HEK293 (cell line): ENCODE data around the gene TSACC.

ENCODE experiments used
- CTCF ChIA-PET: fragments of 350-600 bp; formaldehyde crosslinking; extraction: SDS; loops from one replicate; lab custom pipeline; 2021; ENCODE audit warnings: antibody characterized with exemption; lab: Yijun Ruan, JAX
- POLR2A ChIA-PET: fragments of 300-600 bp; formaldehyde crosslinking; extraction: SDS; loops from one replicate; lab custom pipeline; 2020; ENCODE audit warnings: antibody characterized with exemption, inconsistent platforms; lab: Yijun Ruan, JAX
- H3K27ac ChIP-seq: fragments of 200-500 bp; sonication (Bioruptor generic); 2 replicates; pipeline ENCODE4 v1.5.1; 2014; ENCODE audit warnings: low read depth, low read length, control low read depth, inconsistent platforms; ENCODE audit errors: extremely low read depth
- H3K36me3 ChIP-seq, 2 experiments: fragments of 200-500 bp in 1 of 2; sonication (Bioruptor generic) in 1 of 2; 1 replicate in 1 of 2; 2 replicates in 1 of 2; pipeline ENCODE4 v1.5.1; 2014 to 2017; ENCODE audit warnings: inconsistent platforms in 2 of 2, low read length in 2 of 2; ENCODE audit not compliant: control insufficient read depth in 2 of 2, insufficient read depth in 1 of 2
- H3K4me1 ChIP-seq: fragments of 200-500 bp; sonication (Bioruptor generic); 2 replicates; pipeline ENCODE4 v1.5.1; 2014; ENCODE audit warnings: mild to moderate bottlenecking, low read length, inconsistent platforms; ENCODE audit not compliant: control insufficient read depth, insufficient read depth
- H3K4me3 ChIP-seq: 2 replicates; pipeline ENCODE4 v1.5.1; 2011; ENCODE audit warnings: low read depth, mild to moderate bottlenecking, control low read depth, low read length, moderate library complexity
- H3K9me3 ChIP-seq: fragments of 200-500 bp; sonication (Bioruptor generic); 2 replicates; pipeline ENCODE4 v1.5.1; 2014; ENCODE audit warnings: low read depth, low read length, inconsistent platforms; ENCODE audit not compliant: control insufficient read depth, insufficient read depth
- SALL2 ChIP-seq: fragments of 450-650 bp; formaldehyde crosslinking; IDR thresholded peaks from 2 replicates; pipeline ENCODE4 v1.5.0; 2017; ENCODE audit warnings: missing biosample characterization, mild to moderate bottlenecking, missing genetic modification characterization, borderline replicate concordance
- SP2 ChIP-seq: fragments of 450-650 bp; formaldehyde crosslinking; IDR thresholded peaks from 2 replicates; pipeline ENCODE4 v1.5.1; 2016; ENCODE audit warnings: missing biosample characterization, missing genetic modification characterization
- ZFP41 ChIP-seq: fragments of 450-650 bp; formaldehyde crosslinking; IDR thresholded peaks from 2 replicates; pipeline ENCODE4 v1.5.1; 2016; ENCODE audit warnings: missing biosample characterization, missing genetic modification characterization, borderline replicate concordance
- ZFP69B ChIP-seq: fragments of 450-650 bp; formaldehyde crosslinking; IDR thresholded peaks from 2 replicates; pipeline ENCODE4 v1.5.1; 2016; ENCODE audit warnings: missing biosample characterization, missing genetic modification characterization
- ZNF223 ChIP-seq: fragments of 450-650 bp; formaldehyde crosslinking; IDR thresholded peaks from 2 replicates; pipeline ENCODE4 v1.5.1; 2016; ENCODE audit warnings: missing biosample characterization, missing genetic modification characterization
- ZNF239 ChIP-seq: fragments of 450-650 bp; formaldehyde crosslinking; IDR thresholded peaks from 2 replicates; pipeline ENCODE4 v1.5.1; 2016; ENCODE audit warnings: missing biosample characterization, missing genetic modification characterization
- ZNF248 ChIP-seq: fragments of 450-650 bp; formaldehyde crosslinking; IDR thresholded peaks from 2 replicates; pipeline ENCODE4 v1.5.1; 2017; ENCODE audit warnings: missing biosample characterization, missing genetic modification characterization
- ZNF274 ChIP-seq, 2 experiments: fragments of 200-500 bp in 1 of 2; fragments of 450-650 bp in 1 of 2; sonication (Bioruptor generic) in 1 of 2; formaldehyde crosslinking in 1 of 2; IDR thresholded peaks; 2 replicates each; pipeline versions ENCODE4 v1.5.1 to v1.6.1; 2014 to 2016; ENCODE audit warnings: borderline replicate concordance in 1 of 2, inconsistent platforms in 1 of 2, low read length in 1 of 2, missing biosample characterization in 1 of 2, missing genetic modification characterization in 1 of 2
- ZNF350 ChIP-seq: fragments of 450-650 bp; formaldehyde crosslinking; IDR thresholded peaks from 2 replicates; pipeline ENCODE4 v1.5.0; 2017; ENCODE audit warnings: missing biosample characterization, mild to moderate bottlenecking, missing genetic modification characterization
- ZNF394 ChIP-seq: fragments of 450-650 bp; formaldehyde crosslinking; IDR thresholded peaks from 2 replicates; pipeline ENCODE4 v1.5.1; 2016; ENCODE audit warnings: missing biosample characterization, missing genetic modification characterization, mild to moderate bottlenecking, moderate library complexity, borderline replicate concordance
- ZNF48 ChIP-seq: fragments of 450-650 bp; formaldehyde crosslinking; IDR thresholded peaks from 2 replicates; pipeline ENCODE4 v1.5.1; 2016; ENCODE audit warnings: missing biosample characterization, missing genetic modification characterization
- ZNF530 ChIP-seq: fragments of 450-650 bp; formaldehyde crosslinking; IDR thresholded peaks from 2 replicates; pipeline ENCODE4 v1.5.1; 2016; ENCODE audit warnings: low read depth, missing biosample characterization, missing genetic modification characterization
- ZNF544 ChIP-seq: fragments of 450-650 bp; formaldehyde crosslinking; IDR thresholded peaks from 2 replicates; pipeline ENCODE4 v1.5.0; 2017; ENCODE audit warnings: missing biosample characterization, missing genetic modification characterization
- ZNF555 ChIP-seq: fragments of 450-650 bp; formaldehyde crosslinking; conservative IDR thresholded peaks from 2 replicates; pipeline ENCODE4 v1.5.1; 2017; ENCODE audit warnings: missing biosample characterization, mild to moderate bottlenecking, missing genetic modification characterization, inconsistent platforms
- ZNF585B ChIP-seq: fragments of 450-650 bp; formaldehyde crosslinking; IDR thresholded peaks from 2 replicates; pipeline ENCODE4 v1.5.1; 2016; ENCODE audit warnings: missing biosample characterization, missing genetic modification characterization
- ZNF654 ChIP-seq: fragments of 450-650 bp; formaldehyde crosslinking; IDR thresholded peaks from 2 replicates; pipeline ENCODE4 v1.5.1; 2016; ENCODE audit warnings: low read depth, missing biosample characterization, missing genetic modification characterization
- ZNF660 ChIP-seq: fragments of 450-650 bp; IDR thresholded peaks from 2 replicates; pipeline ENCODE4 v1.5.1; 2018; ENCODE audit warnings: missing biosample characterization, mild to moderate bottlenecking, missing genetic modification characterization
- ZNF701 ChIP-seq: fragments of 450-650 bp; formaldehyde crosslinking; IDR thresholded peaks from 2 replicates; pipeline ENCODE4 v1.5.1; 2016; ENCODE audit warnings: missing biosample characterization, missing genetic modification characterization
- ZNF747 ChIP-seq: fragments of 450-650 bp; formaldehyde crosslinking; IDR thresholded peaks from 2 replicates; pipeline ENCODE4 v1.5.1; 2016; ENCODE audit warnings: missing biosample characterization, missing genetic modification characterization
- TF ChIP-seq, protein P1 (sequence below): fragments of 450-650 bp; formaldehyde crosslinking; IDR thresholded peaks from 2 replicates; pipeline ENCODE4 v1.5.1; 2017; ENCODE audit warnings: missing biosample characterization, mild to moderate bottlenecking, missing genetic modification characterization, moderate library complexity
- TF ChIP-seq, protein P2 (sequence below): fragments of 450-650 bp; formaldehyde crosslinking; IDR thresholded peaks from 2 replicates; pipeline ENCODE4 v1.5.1; 2016; ENCODE audit warnings: missing biosample characterization, missing genetic modification characterization, low read depth
- TF ChIP-seq, protein P3 (sequence below): fragments of 450-650 bp; formaldehyde crosslinking; IDR thresholded peaks from 2 replicates; pipeline ENCODE4 v1.5.1; 2016; ENCODE audit warnings: missing biosample characterization, missing genetic modification characterization

The TSACC gene

DNA sequence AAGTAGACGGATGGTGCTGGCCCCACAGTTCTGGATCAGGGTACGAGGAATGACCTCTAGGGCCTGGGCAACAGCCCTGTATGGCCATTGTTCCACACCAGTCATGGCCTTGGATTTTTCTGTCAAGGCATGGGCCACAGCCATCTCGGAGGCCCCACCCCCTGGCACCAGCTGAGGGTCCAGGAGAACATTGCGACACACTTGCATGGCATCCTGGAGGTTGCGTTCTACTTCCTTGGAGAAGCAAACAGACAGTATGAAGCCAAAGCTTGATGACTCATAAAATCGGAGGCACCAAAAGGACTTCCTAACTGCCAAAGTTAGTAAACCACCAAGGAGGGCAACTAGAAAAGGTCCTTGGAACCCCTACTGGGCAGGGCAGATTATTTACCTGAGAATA is 27.4 kb upstream of the TSACC start:
- POLR2A ChIA-PET: interaction anchor here (1.2 to 1.4 kb wide), 2 partner anchors 28 to 37 kb away, joined by 3 read pairs; no protein-coding TSS in a partner anchor
- no peak overlapping the region for H3K4me3 ChIP-seq
- CTCF ChIA-PET: interaction anchor here (0.6 kb wide), 1 partner anchor 26 kb away, joined by 3 read pairs; no protein-coding TSS in a partner anchor

DNA sequence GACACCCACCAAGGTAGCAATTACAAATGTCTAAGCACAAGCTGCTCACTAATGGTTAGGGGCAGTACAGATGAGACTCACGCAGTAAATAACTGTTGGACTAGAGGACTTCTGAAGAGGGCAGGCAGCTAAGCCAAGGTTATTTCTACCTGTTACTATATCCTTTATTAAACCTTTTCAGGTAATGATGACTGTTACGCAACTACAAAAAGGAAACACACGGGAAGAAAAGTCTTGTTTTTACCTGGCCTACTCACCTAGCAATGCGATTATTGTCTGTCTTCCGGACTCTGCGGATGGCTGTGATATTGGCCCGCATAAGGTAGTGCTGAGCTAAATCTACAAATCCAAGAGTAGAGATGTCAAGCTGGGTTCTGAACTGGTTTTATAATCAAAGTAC is 21.4 kb upstream of the TSACC start:
- Histone ChIP-seq H3K36me3 (peaks cover 94 to 100% of the 10 kb centered on the region in 2 experiments), H3K27ac (no peak overlapping the region), H3K4me3 (no peak overlapping the region), H3K4me1 (no peaks in the 10 kb centered on the region), H3K9me3 (no peaks in the 10 kb centered on the region)
- TF ChIP-seq ZNF274 (IDR thresholded peaks at IDR 0.05; ENCODE audit: low read length) (no peak), ZNF274 (tag by site-specific recombination; IDR thresholded peaks at IDR 0.05; ENCODE audit: borderline replicate concordance) (no peak), ZNF530 (tag by site-specific recombination) (no peak), ZNF585B (tag by site-specific recombination) (no peak), ZNF660 (tag by site-specific recombination) (no peak), ZNF747 (no peak), ZNF223 (tag by site-specific recombination) (no peak)
- ChIA-PET POLR2A (interaction anchor here (0.7 to 1.2 kb wide), 2 partner anchors 21 to 195 kb away, joined by 3 read pairs; partner anchors contain the start of genes CCT3 and TSACC), CTCF (no interaction called here)

More for the DNA sequence above, 27.4 kb upstream of the TSACC start:
- no peaks in the 10 kb centered on the region for H3K4me1 ChIP-seq
- H3K27ac ChIP-seq: no peak overlapping the region; the same call in 1 of the 2 replicates
- no peaks in the 10 kb centered on the region for H3K9me3 ChIP-seq
- TF ChIP-seq ZNF350 (tag by site-specific recombination) (no peak), ZFP69B (tag by site-specific recombination) (no peak), ZFP41 (tag by site-specific recombination) (no peak)
- TF ChIP-seq, all 188 proteins: peak for 0
- peaks cover 88 to 98% of the 10 kb centered on the region in 2 experiments for H3K36me3 ChIP-seq

DNA sequence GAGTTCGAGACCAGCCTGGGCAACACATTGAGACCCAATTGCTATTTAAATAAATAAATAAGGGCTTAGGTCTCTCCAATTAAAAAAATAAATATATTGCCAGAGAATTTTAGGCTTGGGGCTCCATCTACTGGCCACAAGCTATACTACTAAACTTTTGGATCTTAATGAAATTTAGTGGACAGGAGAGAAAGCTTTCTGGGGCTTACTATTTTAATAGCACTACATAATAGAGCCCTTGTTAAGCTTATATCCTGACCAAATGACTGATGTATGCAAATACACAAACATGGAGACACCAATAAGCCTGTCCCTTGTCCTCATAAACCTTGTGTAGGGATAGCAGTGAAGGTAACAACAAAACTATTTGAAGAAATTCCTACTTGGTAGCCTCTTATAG is 18.7 kb upstream of the TSACC start:
- no peaks in the 10 kb centered on the region for H3K9me3 ChIP-seq
- H3K36me3 ChIP-seq: peaks cover 92 to 96% of the 10 kb centered on the region in 2 experiments
- no peaks in the 10 kb centered on the region for H3K4me1 ChIP-seq
- H3K4me3 ChIP-seq: no peak overlapping the region
- ChIA-PET POLR2A (interaction anchor here (1.4 kb wide), 1 partner anchor 37 kb away, joined by 6 read pairs; the partner anchor contains the start of gene SMG5), CTCF (interaction anchor here (0.5 to 2.4 kb wide), 27 partner anchors 9 to 1190 kb away, joined by 3 to 14 read pairs (median 4); partner anchors contain the start of genes CCT3, GLMP and TSACC)
- no peak overlapping the region for H3K27ac ChIP-seq
- TF ChIP-seq ZNF654 (tag by site-specific recombination): peak; percentile 52
- TF ChIP-seq SALL2 (tag by site-specific recombination): no peak
- TF ChIP-seq, all 188 proteins: peak for 1

DNA sequence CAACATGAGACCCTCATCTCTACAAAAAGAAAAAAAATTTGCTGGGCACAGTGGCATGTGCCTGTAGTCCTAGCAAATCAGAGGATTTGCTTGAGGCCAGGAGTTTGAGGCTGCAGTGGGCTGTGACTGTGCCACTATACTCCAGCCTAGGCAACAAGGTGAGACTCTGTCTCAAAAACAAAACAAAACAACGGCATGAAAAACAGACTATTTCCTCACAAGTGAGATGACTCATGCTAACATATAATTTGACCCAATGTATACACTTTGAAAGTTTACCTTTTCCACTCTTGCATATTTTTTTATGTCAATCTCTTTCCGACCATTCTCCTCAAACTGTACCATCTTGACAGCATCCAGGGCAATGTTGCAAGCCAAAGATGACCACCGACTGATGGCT is 17.8 kb upstream of the TSACC start:
- no peaks in the 10 kb centered on the region for H3K4me1 ChIP-seq
- ChIA-PET POLR2A (interaction anchor here (1.4 kb wide), 1 partner anchor 38 kb away, joined by 6 read pairs; the partner anchor contains the start of gene SMG5), CTCF (interaction anchor here (0.7 to 1.6 kb wide), 7 partner anchors 10 to 223 kb away, joined by 3 to 9 read pairs (median 5); no protein-coding TSS in a partner anchor)
- H3K27ac ChIP-seq: no peak overlapping the region
- no peak overlapping the region for H3K4me3 ChIP-seq
- H3K36me3 ChIP-seq: peaks cover 92 to 96% of the 10 kb centered on the region in 2 experiments
- H3K9me3 ChIP-seq: no peaks in the 10 kb centered on the region
- no peak for TF ChIP-seq ZNF248 (tag by site-specific recombination)
- TF ChIP-seq ZNF394: no peak
- no peak for TF ChIP-seq SP2 (tag by site-specific recombination)
- TF ChIP-seq ZNF239 (tag by site-specific recombination): no peak
- no peak for TF ChIP-seq ZNF701 (tag by site-specific recombination)
- no peak for TF ChIP-seq ZNF48 (tag by site-specific recombination)
- TF ChIP-seq, protein P1, sequence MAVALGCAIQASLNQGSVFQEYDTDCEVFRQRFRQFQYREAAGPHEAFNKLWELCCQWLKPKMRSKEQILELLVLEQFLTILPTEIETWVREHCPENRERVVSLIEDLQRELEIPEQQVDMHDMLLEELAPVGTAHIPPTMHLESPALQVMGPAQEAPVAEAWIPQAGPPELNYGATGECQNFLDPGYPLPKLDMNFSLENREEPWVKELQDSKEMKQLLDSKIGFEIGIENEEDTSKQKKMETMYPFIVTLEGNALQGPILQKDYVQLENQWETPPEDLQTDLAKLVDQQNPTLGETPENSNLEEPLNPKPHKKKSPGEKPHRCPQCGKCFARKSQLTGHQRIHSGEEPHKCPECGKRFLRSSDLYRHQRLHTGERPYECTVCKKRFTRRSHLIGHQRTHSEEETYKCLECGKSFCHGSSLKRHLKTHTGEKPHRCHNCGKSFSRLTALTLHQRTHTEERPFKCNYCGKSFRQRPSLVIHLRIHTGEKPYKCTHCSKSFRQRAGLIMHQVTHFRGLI (tag by site-specific recombination): no peak
- TF ChIP-seq ZNF544 (tag by site-specific recombination): no peak
- no peak for TF ChIP-seq ZNF555 (tag by site-specific recombination)
- TF ChIP-seq, protein P2, sequence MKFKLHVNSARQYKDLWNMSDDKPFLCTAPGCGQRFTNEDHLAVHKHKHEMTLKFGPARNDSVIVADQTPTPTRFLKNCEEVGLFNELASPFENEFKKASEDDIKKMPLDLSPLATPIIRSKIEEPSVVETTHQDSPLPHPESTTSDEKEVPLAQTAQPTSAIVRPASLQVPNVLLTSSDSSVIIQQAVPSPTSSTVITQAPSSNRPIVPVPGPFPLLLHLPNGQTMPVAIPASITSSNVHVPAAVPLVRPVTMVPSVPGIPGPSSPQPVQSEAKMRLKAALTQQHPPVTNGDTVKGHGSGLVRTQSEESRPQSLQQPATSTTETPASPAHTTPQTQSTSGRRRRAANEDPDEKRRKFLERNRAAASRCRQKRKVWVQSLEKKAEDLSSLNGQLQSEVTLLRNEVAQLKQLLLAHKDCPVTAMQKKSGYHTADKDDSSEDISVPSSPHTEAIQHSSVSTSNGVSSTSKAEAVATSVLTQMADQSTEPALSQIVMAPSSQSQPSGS: no peak
- TF ChIP-seq, protein P3, sequence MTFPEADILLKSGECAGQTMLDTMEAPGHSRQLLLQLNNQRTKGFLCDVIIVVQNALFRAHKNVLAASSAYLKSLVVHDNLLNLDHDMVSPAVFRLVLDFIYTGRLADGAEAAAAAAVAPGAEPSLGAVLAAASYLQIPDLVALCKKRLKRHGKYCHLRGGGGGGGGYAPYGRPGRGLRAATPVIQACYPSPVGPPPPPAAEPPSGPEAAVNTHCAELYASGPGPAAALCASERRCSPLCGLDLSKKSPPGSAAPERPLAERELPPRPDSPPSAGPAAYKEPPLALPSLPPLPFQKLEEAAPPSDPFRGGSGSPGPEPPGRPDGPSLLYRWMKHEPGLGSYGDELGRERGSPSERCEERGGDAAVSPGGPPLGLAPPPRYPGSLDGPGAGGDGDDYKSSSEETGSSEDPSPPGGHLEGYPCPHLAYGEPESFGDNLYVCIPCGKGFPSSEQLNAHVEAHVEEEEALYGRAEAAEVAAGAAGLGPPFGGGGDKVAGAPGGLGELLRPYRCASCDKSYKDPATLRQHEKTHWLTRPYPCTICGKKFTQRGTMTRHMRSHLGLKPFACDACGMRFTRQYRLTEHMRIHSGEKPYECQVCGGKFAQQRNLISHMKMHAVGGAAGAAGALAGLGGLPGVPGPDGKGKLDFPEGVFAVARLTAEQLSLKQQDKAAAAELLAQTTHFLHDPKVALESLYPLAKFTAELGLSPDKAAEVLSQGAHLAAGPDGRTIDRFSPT (tag by site-specific recombination): no peak
- TF ChIP-seq SALL2 (tag by site-specific recombination): no peak
